GM06990 (cell line): ENCODE results near the gene CAMTA1.

Source experiments
- DNase-seq: peaks from one replicate; pipeline ENCODE4 v3.0.0-alpha.2; 2011; ENCODE audit not compliant: insufficient read length; ENCODE audit errors: extremely low read depth
- H3K27me3 ChIP-seq: replicated peaks from 2 replicates; pipeline ENCODE4 v1.6.0; 2011; ENCODE audit warnings: low read length; ENCODE audit not compliant: control insufficient read depth, insufficient read depth
- H3K36me3 ChIP-seq: 2 replicates; pipeline ENCODE4 v1.5.1; 2011; ENCODE audit warnings: low read length; ENCODE audit not compliant: control insufficient read depth, insufficient read depth
- H3K4me3 ChIP-seq: replicated peaks from 2 replicates; pipeline ENCODE4 v1.5.1; 2011; ENCODE audit warnings: low read depth, mild to moderate bottlenecking, control low read depth, low read length
- CTCF ChIP-seq: IDR thresholded peaks from 2 replicates; pipeline ENCODE4 v1.5.1; 2011; ENCODE audit warnings: low read length, control low read depth, mild to moderate bottlenecking, inconsistent platforms; ENCODE audit not compliant: insufficient read depth, poor library complexity, severe bottlenecking

Gene CAMTA1

GRCh38 chr1:7355646-7356045 lies 570.4 kb downstream of the CAMTA1 start:
- Histone ChIP-seq H3K36me3 (no peaks in the 10 kb centered on the region), H3K27me3 (no peaks in the 10 kb centered on the region; the same call in 1 of the 2 replicates), H3K4me3 (no peak overlapping the region)
- DNase-seq = no peak
- no peak for TF ChIP-seq CTCF

GRCh38 chr1:7356079-7356478 lies 570.8 kb downstream of the CAMTA1 start:
- Histone ChIP-seq H3K4me3 (no peak overlapping the region), H3K36me3 (no peaks in the 10 kb centered on the region), H3K27me3 (no peaks in the 10 kb centered on the region; the same call in 1 of the 2 replicates)
- DNase-seq = no peak
- TF ChIP-seq CTCF = no peak

DNA sequence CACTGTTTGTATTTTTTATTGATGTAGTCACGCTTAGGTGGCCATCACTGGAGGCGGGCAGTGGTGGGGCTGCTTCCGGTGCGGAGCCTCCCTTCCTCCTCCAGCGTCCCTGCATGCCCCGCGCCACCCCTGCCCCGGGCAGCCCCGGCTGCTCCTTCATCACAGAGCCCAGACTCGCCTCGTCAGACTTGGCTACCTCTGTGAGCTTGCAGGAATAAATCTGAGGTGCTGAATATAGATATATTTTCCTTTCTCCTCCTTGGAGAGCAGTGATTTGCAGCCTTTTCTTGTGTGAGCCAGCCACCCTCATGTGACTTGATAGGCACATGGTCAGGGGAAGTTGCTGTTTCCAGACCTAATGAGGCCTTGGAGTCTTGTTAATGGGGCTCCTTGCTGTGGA lies 573.2 kb downstream of the CAMTA1 start:
- no peak overlapping the region for H3K4me3 ChIP-seq
- no peaks in the 10 kb centered on the region for H3K36me3 ChIP-seq
- H3K27me3 ChIP-seq = no peaks in the 10 kb centered on the region; the same call in 1 of the 2 replicates
- no peak for DNase-seq
- no peak for TF ChIP-seq CTCF

DNA sequence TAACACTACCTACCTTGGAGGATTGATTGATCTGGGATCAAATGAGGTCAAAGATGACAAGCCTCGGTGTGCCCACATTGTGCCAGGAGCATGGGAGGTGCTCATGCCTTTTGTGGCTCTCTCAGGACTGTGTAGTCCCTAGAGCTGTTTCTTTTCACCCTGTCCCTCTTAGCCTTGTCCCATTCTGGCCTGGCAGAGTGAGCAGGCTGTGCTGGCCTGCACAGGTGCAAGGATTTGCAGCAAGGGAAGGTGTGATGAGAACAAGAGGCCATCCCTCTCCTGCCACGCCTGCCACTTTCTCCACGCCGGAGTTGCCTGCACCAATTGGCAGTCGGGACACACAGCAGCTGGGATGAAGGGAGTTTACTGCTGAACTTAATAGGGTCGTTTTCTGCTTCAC lies 575.3 kb downstream of the CAMTA1 start:
- H3K4me3 ChIP-seq = no peak overlapping the region
- H3K36me3 ChIP-seq = no peaks in the 10 kb centered on the region
- no peak for TF ChIP-seq CTCF
- no peaks in the 10 kb centered on the region; the same call in 1 of the 2 replicates for H3K27me3 ChIP-seq
- DNase-seq = no peak

DNA sequence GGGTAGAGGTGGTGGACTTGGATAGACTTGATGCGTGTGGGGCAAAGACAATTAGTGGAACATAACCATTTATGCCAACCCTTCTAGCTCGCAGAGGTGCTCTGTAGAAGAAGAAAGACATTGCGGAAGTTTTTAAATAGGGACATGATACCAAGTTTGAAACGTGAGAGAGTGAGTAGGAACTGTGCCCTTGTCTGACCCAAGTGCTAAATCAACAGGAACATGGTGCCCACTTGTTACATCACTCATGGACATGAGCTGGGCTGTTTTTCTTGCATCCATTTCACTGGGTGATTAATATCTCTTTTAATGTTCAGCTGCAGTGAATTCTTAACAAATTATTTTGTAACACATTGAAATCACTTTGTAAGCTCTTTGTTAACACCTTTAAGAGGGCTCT lies 577.7 kb downstream of the CAMTA1 start:
- TF ChIP-seq CTCF = no peak
- Histone ChIP-seq H3K27me3 (no peaks in the 10 kb centered on the region; the same call in 1 of the 2 replicates), H3K4me3 (no peak overlapping the region), H3K36me3 (no peaks in the 10 kb centered on the region)
- DNase-seq = no peak

GRCh38 chr1:7363450-7363849 lies 578.2 kb downstream of the CAMTA1 start:
- H3K27me3 ChIP-seq = no peaks in the 10 kb centered on the region; the same call in 1 of the 2 replicates
- H3K36me3 ChIP-seq = no peaks in the 10 kb centered on the region
- no peak overlapping the region for H3K4me3 ChIP-seq
- no peak for DNase-seq
- no peak for TF ChIP-seq CTCF
